GM12891 (cell line): ENCODE data around the gene PKHD1.

ENCODE experiments used
- DNase-seq: peaks from one replicate; pipeline ENCODE4 v3.0.0; 2011; ENCODE audit warnings: low spot score; ENCODE audit not compliant: insufficient read length
- FAIRE-seq: peaks from 2 replicates; lab custom pipeline; 2011; peaks lifted over from hg19 to GRCh38; lab: Jason Lieb, UNC
- PAX5 ChIP-seq: IDR thresholded peaks from 2 replicates; pipeline ENCODE4 v1.6.1; 2011; ENCODE audit warnings: low read length, moderate library complexity, mild to moderate bottlenecking; ENCODE audit not compliant: insufficient read depth, severe bottlenecking
- POLR2A ChIP-seq: IDR thresholded peaks from 2 replicates; pipeline ENCODE4 v1.6.1; 2011; ENCODE audit warnings: low read depth, low read length, control low read depth
- POLR2AphosphoS5 ChIP-seq: IDR thresholded peaks from 2 replicates; pipeline ENCODE4 v1.6.1; 2011; ENCODE audit warnings: low read depth, low read length, control low read depth
- POU2F2 ChIP-seq: IDR thresholded peaks from 2 replicates; pipeline ENCODE4 v1.6.1; 2011; ENCODE audit warnings: low read depth, mild to moderate bottlenecking, control low read depth, low read length, moderate library complexity
- SPI1 ChIP-seq: IDR thresholded peaks from 2 replicates; pipeline ENCODE4 v1.6.1; 2011; ENCODE audit warnings: low read depth, low read length, control low read depth
- TAF1 ChIP-seq: IDR thresholded peaks from 2 replicates; pipeline ENCODE4 v1.6.1; 2011; ENCODE audit warnings: low read depth, low read length, control low read depth

Gene PKHD1

GRCh38 chr6:52125572-52125971 is 38.2 kb upstream of the PKHD1 start:
- FAIRE-seq (no peak), DNase-seq (no peak)
- TF ChIP-seq TAF1 = no peak
- TF ChIP-seq SPI1 = no peak
- TF ChIP-seq POLR2AphosphoS5 = no peak
- TF ChIP-seq PAX5 = no peak
- no peak for TF ChIP-seq POLR2A
- TF ChIP-seq POU2F2 = no peak

- DNase-seq (no peak), FAIRE-seq (no peak)
- no peak for TF ChIP-seq PAX5
- TF ChIP-seq POLR2A = no peak
- TF ChIP-seq POLR2AphosphoS5 = no peak
- no peak for TF ChIP-seq TAF1
- no peak for TF ChIP-seq POU2F2
- no peak for TF ChIP-seq SPI1
Observed at GRCh38 chr6:52125139-52125538, 37.7 kb upstream of the PKHD1 start.

GRCh38 chr6:52124126-52125121 is 37.0 kb upstream of the PKHD1 start:
- no peak for DNase-seq
- no peak for FAIRE-seq
- TF ChIP-seq SPI1 (no peak), POLR2A (no peak), TAF1 (no peak), POU2F2 (no peak), POLR2AphosphoS5 (no peak), PAX5 (no peak)

- DNase-seq (no peak), FAIRE-seq (no peak)
- TF ChIP-seq TAF1 = no peak
- no peak for TF ChIP-seq PAX5
- TF ChIP-seq POU2F2 = no peak
- TF ChIP-seq SPI1 = no peak
Observed at GRCh38 chr6:52123251-52123650, 35.8 kb upstream of the PKHD1 start.

- no peak for TF ChIP-seq PAX5
- no peak for TF ChIP-seq TAF1
- no peak for TF ChIP-seq POU2F2
- TF ChIP-seq POLR2AphosphoS5 = no peak
- TF ChIP-seq SPI1 = no peak
- no peak for TF ChIP-seq POLR2A
- DNase-seq (no peak), FAIRE-seq (no peak)
Observed at GRCh38 chr6:52117352-52117751, 29.9 kb upstream of the PKHD1 start.

- FAIRE-seq (no peak), DNase-seq (no peak)
- no peak for TF ChIP-seq POU2F2
Observed at GRCh38 chr6:52116605-52116948, 29.2 kb upstream of the PKHD1 start.

DNA sequence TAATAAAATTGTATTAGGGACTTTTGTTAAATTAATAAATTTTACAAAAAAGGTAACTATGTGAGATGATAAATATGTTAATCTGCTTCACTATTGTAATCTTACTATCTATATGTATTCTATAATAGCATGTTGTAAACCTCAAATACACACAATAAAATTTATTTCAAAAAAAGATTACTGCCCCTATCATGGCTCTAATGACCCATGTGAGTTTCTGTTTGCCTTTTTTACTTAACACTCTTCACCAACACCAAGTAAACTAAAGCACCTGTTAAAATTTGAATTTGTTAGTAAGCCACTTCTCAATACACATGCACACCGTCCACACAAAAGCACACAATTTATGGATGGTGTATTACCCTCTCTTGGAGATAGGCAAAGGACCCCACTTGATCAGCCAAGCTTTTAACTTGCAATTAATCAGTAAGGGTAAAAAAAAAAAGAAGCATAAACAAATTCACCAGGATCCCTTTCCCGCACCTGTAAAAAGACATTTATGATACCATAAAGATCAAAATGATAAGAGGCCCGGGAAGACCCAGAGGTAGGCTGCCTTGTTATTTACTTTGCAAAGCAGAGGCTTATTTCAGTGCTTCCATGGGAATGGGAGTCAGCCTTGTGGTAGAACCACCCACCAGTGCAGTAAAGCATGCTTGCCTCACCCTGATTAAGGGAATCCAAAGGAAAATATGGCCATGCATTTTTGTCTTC is 28.6 kb upstream of the PKHD1 start:
- TF ChIP-seq PAX5 (no peak), POLR2A (no peak), POLR2AphosphoS5 (no peak), TAF1 (no peak), SPI1 (no peak), POU2F2 (no peak)
- DNase-seq (no peak), FAIRE-seq (no peak)

DNA sequence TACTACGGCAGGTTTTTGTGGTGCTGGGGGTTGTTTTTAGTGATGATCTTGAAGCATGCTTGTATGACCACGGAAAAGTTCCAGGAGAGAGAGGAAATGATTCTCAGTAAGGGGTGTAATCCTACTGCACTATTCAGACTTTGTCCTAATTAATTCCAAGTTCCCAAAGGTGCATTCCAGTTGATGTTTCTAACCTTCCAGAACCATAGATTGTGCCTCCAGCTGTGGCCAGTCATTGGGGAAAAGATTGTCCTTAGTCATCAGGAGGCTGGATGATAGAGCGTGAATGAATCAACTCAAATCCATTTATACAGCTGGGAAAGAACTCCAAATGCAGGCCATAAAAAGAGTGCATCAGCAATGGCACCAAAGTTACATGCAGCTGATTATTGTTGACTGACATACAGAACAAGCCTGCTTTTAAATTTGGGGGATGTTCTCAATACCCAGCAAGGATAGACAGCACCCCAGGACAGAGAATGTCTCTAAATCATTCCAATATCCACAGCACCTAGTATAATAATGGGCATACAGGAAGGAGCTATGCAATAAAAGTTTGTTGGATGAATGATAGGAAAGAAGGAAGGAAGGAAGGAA is 27.8 kb upstream of the PKHD1 start:
- FAIRE-seq = no peak
- no peak for DNase-seq
- no peak for TF ChIP-seq PAX5
- no peak for TF ChIP-seq TAF1
- no peak for TF ChIP-seq POLR2AphosphoS5
- no peak for TF ChIP-seq POU2F2

GRCh38 chr6:52109171-52109571 is 21.8 kb upstream of the PKHD1 start:
- DNase-seq = no peak

DNA sequence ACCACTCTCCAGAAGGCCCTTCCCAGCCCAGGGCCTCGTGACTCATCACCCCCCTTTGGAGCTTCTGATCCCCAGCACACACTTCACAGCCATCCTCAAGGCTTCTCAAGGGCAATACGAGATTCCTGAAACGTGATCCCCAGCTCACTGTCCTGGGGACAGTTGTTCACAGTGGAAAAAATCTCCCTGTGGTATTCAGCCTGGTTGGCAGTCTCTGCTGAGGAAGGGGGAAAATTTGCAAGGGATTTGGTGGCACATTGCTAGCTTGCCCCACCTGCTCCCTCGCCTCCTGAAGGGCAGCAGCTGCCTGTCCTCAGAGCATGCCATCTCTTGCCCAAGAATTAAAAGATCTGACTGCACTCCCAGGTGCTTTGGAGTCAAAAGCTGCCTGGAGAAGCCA is 20.7 kb upstream of the PKHD1 start:
- FAIRE-seq (no peak), DNase-seq (no peak)
- TF ChIP-seq TAF1 = no peak
- no peak for TF ChIP-seq POU2F2
- TF ChIP-seq POLR2AphosphoS5 = no peak
- no peak for TF ChIP-seq POLR2A
- TF ChIP-seq PAX5 = no peak

More at GRCh38 chr6:52109171-52109571, 21.8 kb upstream of the PKHD1 start:
- TF ChIP-seq PAX5 (no peak), POLR2AphosphoS5 (no peak), POLR2A (no peak), POU2F2 (no peak), SPI1 (no peak), TAF1 (no peak)
- no peak for FAIRE-seq
